ENCODE data around the gene MICA. TPM values are rescaled to one million over a fixed set of nuclear protein-coding genes. Genes with fewer than 3 reads are reported as not detected.

The MICA gene
- total RNA-seq, result 1 to 10 TPM in 3 of 4 donors, under 1 TPM in 1; 0.17 to 7.8 (median 5.0) TPM

DNA sequence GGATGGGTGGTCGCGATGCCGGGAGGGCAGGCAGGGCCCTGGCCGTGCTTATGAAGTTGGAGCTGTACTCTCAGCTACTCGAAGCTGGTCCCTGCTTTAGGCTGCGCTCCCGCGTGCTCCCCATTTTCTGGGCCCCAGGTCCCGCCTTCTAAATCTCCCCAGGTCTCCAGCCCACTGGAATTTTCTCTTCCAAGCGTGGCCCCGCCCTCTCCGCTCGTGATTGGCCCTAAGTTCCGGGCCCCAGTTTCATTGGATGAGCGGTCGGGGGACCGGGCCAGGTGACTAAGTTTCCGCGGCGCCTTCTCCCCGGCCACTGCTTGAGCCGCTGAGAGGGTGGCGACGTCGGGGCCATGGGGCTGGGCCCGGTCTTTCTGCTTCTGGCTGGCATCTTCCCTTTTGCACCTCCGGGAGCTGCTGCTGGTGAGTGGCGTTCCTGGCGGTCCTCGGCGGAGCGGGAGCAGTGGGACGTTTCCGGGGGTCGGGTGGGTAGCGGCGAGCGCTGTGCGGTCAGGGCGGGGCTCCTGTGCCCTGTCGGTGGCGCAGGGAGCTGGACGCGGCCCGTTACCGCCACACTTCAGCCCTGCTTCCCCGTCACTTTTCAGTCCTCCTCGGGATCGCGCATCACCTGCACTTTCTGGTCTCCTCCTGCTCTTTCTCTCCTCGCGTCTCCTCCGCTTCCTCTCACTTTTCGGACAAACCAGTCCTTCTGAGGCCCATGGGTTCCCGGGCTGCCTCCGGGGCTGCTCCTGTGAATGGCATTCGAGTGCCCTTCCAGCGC, at the start of gene MICA:
MICA (plus strand) TSS at position 313 of the 778 bp plus-strand sequence; CDS start at position 351, 38 bp downstream.
- DNase-seq, result peak; percentile 75 to 86
- peaks cover 29 to 34% of the 10 kb centered on the region in 2 donors for H3K4me1 ChIP-seq
- peak within 1 kb of the TSS; percentile 66 to 81 (median 76) for H3K4me3 ChIP-seq
- no peaks in the 10 kb centered on the region for H3K27me3 ChIP-seq
- ATAC-seq, result peak; percentile 59 to 64
- no peaks in the 10 kb centered on the region for H3K36me3 ChIP-seq
- H3K9me3 ChIP-seq, result no peaks in the 10 kb centered on the region
- H3K27ac ChIP-seq, result peak within 1 kb of the TSS; percentile 93 to 98 (median 96)
- TF ChIP-seq CTCF (IDR thresholded peaks at IDR 0.05 in 4 of 5, conservative IDR thresholded peaks at IDR 0.05 in 1 of 5) (peak in 3 of 5 experiments; percentile 25 to 39 (median 27)), POLR2A (IDR thresholded peaks at IDR 0.05) (peak; percentile 85 to 89)
- in situ Hi-C loops (cut with MboI; ENCODE audit: low sequenced_read_pairs in 4 of 4) (loop anchor here in 1 of 4 donors (5.0 kb wide), 1 partner anchor 39 kb away; no protein-coding TSS in a partner anchor), intact Hi-C loops (cut with DNase I; ENCODE audit: low total_unique reads) (no loop called here)

- Histone ChIP-seq H3K9me3 (no peaks in the 10 kb centered on the region), H3K36me3 (no peaks in the 10 kb centered on the region), H3K4me1 (no peaks in the 10 kb centered on the region), H3K4me3 (peak overlapping the region in 1 of 4 donors; percentile 70), H3K27ac (peak overlapping the region in 1 of 4 donors; percentile 72), H3K27me3 (peaks cover 0 to 10% (median 0%) of the 10 kb centered on the region in 3 donors)
- DNase-seq (no peak), ATAC-seq (no peak)
- intact Hi-C loops (cut with DNase I; ENCODE audit: low total_unique reads), result no loop called here
- in situ Hi-C loops (cut with MboI; ENCODE audit: low sequenced_read_pairs in 4 of 4), result loop anchor here in 2 of 4 donors (5.0 to 10.0 kb wide), 2 partner anchors 80 to 87 kb away; partner anchors contain the start of gene HLA-C (in 1 of the 2)
- TF ChIP-seq CTCF (IDR thresholded peaks at IDR 0.05 in 4 of 5, conservative IDR thresholded peaks at IDR 0.05 in 1 of 5) (no peak), POLR2A (IDR thresholded peaks at IDR 0.05) (no peak)
These were observed 49.1 kb upstream of the MICA start for GRCh38 chr6:31354158-31354863.

DNA sequence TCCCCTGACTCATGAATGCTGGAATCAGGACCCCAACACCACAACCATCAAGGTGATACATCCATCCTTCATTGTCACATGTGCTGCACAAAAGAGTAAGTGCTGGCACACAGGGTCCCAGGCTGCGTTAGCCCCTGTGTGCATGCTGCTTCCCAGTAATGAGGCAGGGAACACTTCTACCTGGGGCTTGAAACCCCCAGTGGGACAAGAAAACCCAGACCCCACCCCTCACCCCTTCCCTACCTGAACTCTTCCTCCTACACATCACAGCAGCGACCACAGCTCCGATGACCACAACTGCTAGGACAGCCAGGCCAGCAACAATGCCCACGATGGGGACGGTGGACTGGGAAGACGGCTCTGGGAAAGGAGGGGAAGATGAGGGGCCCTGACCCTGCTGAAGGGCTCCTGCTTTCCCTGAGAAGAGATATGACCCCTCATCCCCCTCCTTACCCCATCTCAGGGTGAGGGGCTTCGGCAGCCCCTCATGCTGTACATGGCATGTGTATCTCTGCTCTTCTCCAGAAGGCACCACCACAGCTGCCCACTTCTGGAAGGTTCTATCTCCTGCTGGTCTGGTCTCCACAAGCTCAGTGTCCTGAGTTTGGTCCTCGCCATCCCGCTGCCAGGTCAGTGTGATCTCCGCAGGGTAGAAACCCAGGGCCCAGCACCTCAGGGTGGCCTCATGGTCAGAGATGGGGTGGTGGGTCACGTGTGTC, 48.4 kb upstream of the MICA start:
- no peaks in the 10 kb centered on the region for H3K9me3 ChIP-seq
- in situ Hi-C loops (cut with MboI; ENCODE audit: low sequenced_read_pairs in 4 of 4) (loop anchor here in 2 of 4 donors (5.0 to 10.0 kb wide), 2 partner anchors 80 to 88 kb away; partner anchors contain the start of gene HLA-C (in 1 of the 2)), intact Hi-C loops (cut with DNase I; ENCODE audit: low total_unique reads) (no loop called here)
- DNase-seq, result no peak
- H3K27me3 ChIP-seq, result peaks cover 0 to 10% (median 0%) of the 10 kb centered on the region in 3 donors
- H3K4me1 ChIP-seq, result no peaks in the 10 kb centered on the region
- no peak for TF ChIP-seq CTCF (IDR thresholded peaks at IDR 0.05 in 4 of 5, conservative IDR thresholded peaks at IDR 0.05 in 1 of 5)
- no peak for TF ChIP-seq POLR2A (IDR thresholded peaks at IDR 0.05)
- H3K36me3 ChIP-seq, result no peaks in the 10 kb centered on the region
- peak overlapping the region in 1 of 4 donors; percentile 72 for H3K27ac ChIP-seq
- ATAC-seq, result no peak
- peak overlapping the region; percentile 28 to 70 (median 50) for H3K4me3 ChIP-seq

DNA sequence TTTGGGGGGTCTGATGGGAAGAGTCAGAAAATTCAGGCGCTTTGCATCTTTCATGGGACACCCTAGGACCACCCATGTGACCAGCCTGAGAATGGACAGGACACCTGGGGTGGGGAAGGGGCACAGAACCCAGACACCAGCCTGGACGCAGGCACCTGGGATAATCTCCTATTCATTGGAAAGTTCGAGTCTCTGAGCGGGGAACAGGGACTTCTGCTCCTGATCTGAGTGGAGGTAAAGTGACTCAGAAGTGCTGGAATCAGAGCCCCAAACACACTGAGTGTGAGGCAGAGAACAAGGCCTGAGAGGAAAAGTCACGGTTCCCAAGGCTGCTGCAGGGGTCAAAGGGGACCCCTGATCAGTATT, 47.8 kb upstream of the MICA start:
- Histone ChIP-seq H3K36me3 (no peaks in the 10 kb centered on the region), H3K4me3 (peak overlapping the region in 3 of 4 donors; percentile 28 to 70 (median 63))
- no peak for ATAC-seq

More for the DNA sequence above, 47.8 kb upstream of the MICA start:
- H3K27ac ChIP-seq, result peak overlapping the region in 2 of 4 donors; percentile 0 to 72
- H3K9me3 ChIP-seq, result no peaks in the 10 kb centered on the region
- no peaks in the 10 kb centered on the region for H3K4me1 ChIP-seq
- intact Hi-C loops (cut with DNase I; ENCODE audit: low total_unique reads), result no loop called here
- no peak for DNase-seq
- peaks cover 0 to 14% (median 3%) of the 10 kb centered on the region in 3 donors for H3K27me3 ChIP-seq
- in situ Hi-C loops (cut with MboI; ENCODE audit: low sequenced_read_pairs in 4 of 4), result loop anchor here in 1 of 4 donors (10.0 kb wide), 1 partner anchor 81 kb away; the partner anchor contains the start of gene HLA-C
- TF ChIP-seq POLR2A (IDR thresholded peaks at IDR 0.05) (no peak), CTCF (IDR thresholded peaks at IDR 0.05 in 4 of 5, conservative IDR thresholded peaks at IDR 0.05 in 1 of 5) (no peak)

All from gastrocnemius medialis (tissue), 4 donors.